ENCODE measurements around the gene GUCA1A.
"Not testable (repeated sequence)": the region's sequence is repeated elsewhere in the genome, so short reads cannot be mapped to it uniquely, and the experiment has no call there.

Gene GUCA1A

GRCh38 chr6:42177514-42178364 lies 4.6 kb downstream of the GUCA1A start:
- DNase-seq: peak; percentile 24

GRCh38 chr6:42179261-42179944 lies 6.2 kb downstream of the GUCA1A start:
- DNase-seq: no peak

GRCh38 chr6:42179945-42180313 lies 6.8 kb downstream of the GUCA1A start:
- no peak for DNase-seq

GRCh38 chr6:42182101-42182500 lies 8.9 kb downstream of the GUCA1A start:
- DNase-seq: no peak

GRCh38 chr6:42184475-42184874 lies 11.3 kb downstream of the GUCA1A start:
- DNase-seq: no peak

- DNase-seq: no peak
These were observed 12.4 kb downstream of the GUCA1A start for GRCh38 chr6:42185597-42185996.

GRCh38 chr6:42188406-42188805 lies 15.2 kb downstream of the GUCA1A start:
- DNase-seq: no peak

- DNase-seq: no peak
These were observed 17.5 kb downstream of the GUCA1A start for GRCh38 chr6:42190554-42191183.

- not testable (repeated sequence) for DNase-seq
These were observed 19.2 kb downstream of the GUCA1A start for GRCh38 chr6:42192385-42192784.

GRCh38 chr6:42193491-42193894 lies 20.3 kb downstream of the GUCA1A start:
- DNase-seq: no peak

- no peak for DNase-seq
These were observed 20.9 kb downstream of the GUCA1A start for GRCh38 chr6:42194056-42194455.

GRCh38 chr6:42195415-42195814 lies 22.3 kb downstream of the GUCA1A start:
- no peak for DNase-seq

GRCh38 chr6:42197555-42198362 lies 24.6 kb downstream of the GUCA1A start:
- no peak for DNase-seq

- no peak for DNase-seq
These were observed 26.2 kb downstream of the GUCA1A start for GRCh38 chr6:42199106-42199981.

GRCh38 chr6:42200035-42200434 lies 26.9 kb downstream of the GUCA1A start:
- DNase-seq: no peak

- no peak for DNase-seq
These were observed 28.2 kb downstream of the GUCA1A start for GRCh38 chr6:42201382-42201781.

- DNase-seq: not testable (repeated sequence)
These were observed 29.2 kb downstream of the GUCA1A start for GRCh38 chr6:42202131-42202915.

GRCh38 chr6:42203183-42203582 lies 30.0 kb downstream of the GUCA1A start:
- no peak for DNase-seq

GRCh38 chr6:42204768-42205282 lies 31.7 kb downstream of the GUCA1A start:
- no peak for DNase-seq

GRCh38 chr6:42207559-42207958 lies 34.4 kb downstream of the GUCA1A start:
- not testable (repeated sequence) for DNase-seq

GRCh38 chr6:42210551-42210950 lies 37.4 kb downstream of the GUCA1A start:
- DNase-seq: no peak
